ENCODE results near the gene CLEC3B. TPM values are rescaled to one million over a fixed set of nuclear protein-coding genes. Genes with fewer than 3 reads are reported as not detected.

The CLEC3B gene
- total RNA-seq, 2 experiments from 2014 or later = 0.34 to 0.36 TPM

DNA sequence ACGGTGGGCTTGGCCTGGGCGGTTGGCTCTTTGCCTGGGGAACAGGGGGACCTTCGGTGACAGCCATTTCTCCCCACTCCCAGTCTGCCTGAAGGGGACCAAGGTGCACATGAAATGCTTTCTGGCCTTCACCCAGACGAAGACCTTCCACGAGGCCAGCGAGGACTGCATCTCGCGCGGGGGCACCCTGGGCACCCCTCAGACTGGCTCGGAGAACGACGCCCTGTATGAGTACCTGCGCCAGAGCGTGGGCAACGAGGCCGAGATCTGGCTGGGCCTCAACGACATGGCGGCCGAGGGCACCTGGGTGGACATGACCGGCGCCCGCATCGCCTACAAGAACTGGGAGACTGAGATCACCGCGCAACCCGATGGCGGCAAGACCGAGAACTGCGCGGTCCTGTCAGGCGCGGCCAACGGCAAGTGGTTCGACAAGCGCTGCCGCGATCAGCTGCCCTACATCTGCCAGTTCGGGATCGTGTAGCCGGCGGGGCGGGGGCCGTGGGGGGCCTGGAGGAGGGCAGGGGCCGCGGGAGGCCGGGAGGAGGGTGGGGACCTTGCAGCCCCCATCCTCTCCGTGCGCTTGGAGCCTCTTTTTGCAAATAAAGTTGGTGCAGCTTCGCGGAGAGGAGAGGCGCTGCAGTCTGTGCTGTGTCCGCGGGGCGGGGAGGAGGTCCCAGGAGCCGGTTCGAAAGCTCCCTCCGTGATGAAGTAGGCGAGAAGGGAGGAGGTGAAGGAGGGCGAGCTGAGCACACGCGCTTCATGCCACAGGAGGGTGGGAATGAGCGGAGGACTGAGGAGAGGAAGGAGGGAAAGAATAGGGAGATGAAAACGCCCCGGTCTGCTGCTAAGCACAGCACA is 9.6 kb downstream of the CLEC3B start:
- peaks cover 3 to 8% of the 10 kb centered on the region in 2 experiments for H3K27me3 ChIP-seq (ENCODE audit: control insufficient read depth in 1 of 2, insufficient read depth in 2 of 2, low read length in 2 of 2)
- peaks cover 39% of the 10 kb centered on the region for H3K4me1 Mint-ChIP-seq (ENCODE audit: low read depth)
- H3K4me3 ChIP-seq (ENCODE audit: low read length) = peak overlapping the region; percentile 38
- no peaks in the 10 kb centered on the region for H3K36me3 ChIP-seq (ENCODE audit: insufficient read depth, low read length)
- H3K4me3 Mint-ChIP-seq = peak overlapping the region; percentile 82
- TF ChIP-seq, protein P1, sequence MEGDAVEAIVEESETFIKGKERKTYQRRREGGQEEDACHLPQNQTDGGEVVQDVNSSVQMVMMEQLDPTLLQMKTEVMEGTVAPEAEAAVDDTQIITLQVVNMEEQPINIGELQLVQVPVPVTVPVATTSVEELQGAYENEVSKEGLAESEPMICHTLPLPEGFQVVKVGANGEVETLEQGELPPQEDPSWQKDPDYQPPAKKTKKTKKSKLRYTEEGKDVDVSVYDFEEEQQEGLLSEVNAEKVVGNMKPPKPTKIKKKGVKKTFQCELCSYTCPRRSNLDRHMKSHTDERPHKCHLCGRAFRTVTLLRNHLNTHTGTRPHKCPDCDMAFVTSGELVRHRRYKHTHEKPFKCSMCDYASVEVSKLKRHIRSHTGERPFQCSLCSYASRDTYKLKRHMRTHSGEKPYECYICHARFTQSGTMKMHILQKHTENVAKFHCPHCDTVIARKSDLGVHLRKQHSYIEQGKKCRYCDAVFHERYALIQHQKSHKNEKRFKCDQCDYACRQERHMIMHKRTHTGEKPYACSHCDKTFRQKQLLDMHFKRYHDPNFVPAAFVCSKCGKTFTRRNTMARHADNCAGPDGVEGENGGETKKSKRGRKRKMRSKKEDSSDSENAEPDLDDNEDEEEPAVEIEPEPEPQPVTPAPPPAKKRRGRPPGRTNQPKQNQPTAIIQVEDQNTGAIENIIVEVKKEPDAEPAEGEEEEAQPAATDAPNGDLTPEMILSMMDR (IDR thresholded peaks at IDR 0.05) = no peak
- DNase-seq = peak in 10 of 14 experiments; percentile 11 to 54 (median 20)
- H3K27ac Mint-ChIP-seq = no peak overlapping the region
- ATAC-seq (ENCODE audit: poor library complexity) = no peak
- H3K4me1 ChIP-seq (ENCODE audit: insufficient read depth, low read length) = peaks cover 34% of the 10 kb centered on the region
- no peaks in the 10 kb centered on the region for H3K9me3 ChIP-seq (ENCODE audit: control insufficient read depth in 1 of 2, insufficient read depth in 1 of 2, low read length in 2 of 2)
- peaks cover 62% of the 10 kb centered on the region for H3K27me3 Mint-ChIP-seq
- CTCF ChIA-PET = interaction anchor here (1.0 to 2.2 kb wide), 2 partner anchors 10 to 175 kb away, joined by 3 to 12 read pairs; no protein-coding TSS in a partner anchor
- POLR2A ChIA-PET = interaction anchor here (0.6 to 1.3 kb wide), 3 partner anchors 15 to 61 kb away, joined by 3 to 5 read pairs (median 3); no protein-coding TSS in a partner anchor
- H3K36me3 Mint-ChIP-seq (ENCODE audit: low read depth) = no peaks in the 10 kb centered on the region
- H3K27ac ChIP-seq (ENCODE audit: low read depth in 1 of 2, low read length in 2 of 2) = no peak overlapping the region
- no peaks in the 10 kb centered on the region for H3K9me3 Mint-ChIP-seq
- intact Hi-C loops (cut with DNase I, micrococcal nuclease) = loop anchor here (2.0 to 10.0 kb wide), 6 partner anchors 131 to 1039 kb away; partner anchors contain the start of gene LIMD1 (in 1 of the 2)

DNA sequence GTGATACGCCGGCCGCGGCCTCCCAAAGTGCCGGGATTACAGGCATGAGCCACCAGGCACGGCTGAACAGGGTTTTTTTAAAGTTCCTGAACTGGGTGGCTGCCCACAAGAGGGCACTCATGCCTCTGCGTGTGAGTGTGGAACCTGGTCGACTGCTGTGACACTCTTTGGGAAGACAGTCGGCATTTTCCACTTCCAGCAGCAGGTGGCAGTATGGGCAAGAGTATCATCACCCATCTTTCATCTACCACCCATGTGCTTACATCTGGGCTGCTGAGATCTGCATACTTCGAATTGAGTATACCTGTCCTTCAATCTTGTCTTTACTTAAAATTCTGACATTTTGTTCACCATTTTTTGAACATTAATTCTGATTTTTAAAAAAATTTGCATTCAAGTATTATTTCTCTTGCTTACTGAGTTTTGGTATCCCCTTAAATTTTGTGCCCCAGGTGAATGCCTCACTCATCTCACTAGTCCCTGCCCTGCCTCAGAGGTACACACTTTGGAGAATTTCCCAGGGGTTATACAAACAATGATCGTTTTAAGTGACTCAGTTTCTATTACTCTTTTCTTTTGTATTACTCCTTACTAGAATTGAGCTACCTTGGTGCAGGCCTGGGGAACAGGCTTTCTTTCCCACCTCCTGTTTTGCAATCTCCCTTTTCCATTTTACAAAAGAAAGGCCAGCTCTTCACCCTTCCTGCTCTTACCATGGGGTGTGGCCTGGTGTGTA is 11.8 kb downstream of the CLEC3B start:
- H3K4me3 Mint-ChIP-seq = peak overlapping the region; percentile 62
- DNase-seq (peak; percentile 86 to 96 (median 90)), ATAC-seq (ENCODE audit: poor library complexity) (peak; percentile 94)
- Histone ChIP-seq H3K27ac (ENCODE audit: low read depth in 1 of 2, low read length in 2 of 2) (no peak overlapping the region), H3K36me3 (ENCODE audit: insufficient read depth, low read length) (no peaks in the 10 kb centered on the region), H3K4me3 (ENCODE audit: low read length) (no peak overlapping the region), H3K27me3 (ENCODE audit: control insufficient read depth in 1 of 2, insufficient read depth in 2 of 2, low read length in 2 of 2) (peaks cover 3 to 8% of the 10 kb centered on the region in 2 experiments), H3K4me1 (ENCODE audit: insufficient read depth, low read length) (peaks cover 51% of the 10 kb centered on the region), H3K9me3 (ENCODE audit: control insufficient read depth in 1 of 2, insufficient read depth in 1 of 2, low read length in 2 of 2) (no peaks in the 10 kb centered on the region)
- H3K9me3 Mint-ChIP-seq = no peaks in the 10 kb centered on the region
- POLR2A ChIA-PET = interaction anchor here (0.7 to 1.1 kb wide), 2 partner anchors 61 to 172 kb away, joined by 3 to 4 read pairs; partner anchors contain the start of genes EXOSC7 and ZDHHC3
- H3K27me3 Mint-ChIP-seq = peaks cover 49% of the 10 kb centered on the region
- intact Hi-C loops (cut with DNase I, micrococcal nuclease) = loop anchor here (1.0 to 10.0 kb wide), 8 partner anchors 129 to 1037 kb away; partner anchors contain the start of gene LIMD1 (in 1 of the 2)
- TF ChIP-seq, protein P1 (IDR thresholded peaks at IDR 0.05) = peak; percentile 91
- H3K4me1 Mint-ChIP-seq (ENCODE audit: low read depth) = peaks cover 56% of the 10 kb centered on the region
- H3K27ac Mint-ChIP-seq = no peak overlapping the region
- CTCF ChIA-PET = interaction anchor here (0.7 to 2.2 kb wide), 6 partner anchors 67 to 1220 kb away, joined by 3 to 12 read pairs (median 4); no protein-coding TSS in a partner anchor
- H3K36me3 Mint-ChIP-seq (ENCODE audit: low read depth) = no peaks in the 10 kb centered on the region

DNA sequence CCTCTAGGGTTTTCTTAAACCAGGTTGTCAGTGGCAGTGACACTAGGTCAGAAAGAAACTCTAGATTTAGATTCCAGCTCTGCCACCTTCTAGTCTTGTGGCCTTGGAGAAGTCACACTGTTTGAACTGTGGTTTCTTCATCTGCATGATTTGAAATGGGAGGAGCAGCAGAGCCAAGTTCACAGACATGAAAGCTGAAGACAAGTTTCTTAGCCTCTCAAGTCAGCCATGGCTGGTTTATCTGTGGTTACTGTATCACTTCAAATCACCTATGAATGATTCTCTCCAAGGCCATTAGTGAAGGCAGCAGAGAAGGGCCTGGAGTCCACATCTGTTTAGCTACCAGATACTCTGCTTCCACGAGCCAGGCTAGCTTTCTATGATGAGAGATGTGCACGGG is 15.6 kb downstream of the CLEC3B start:
- TF ChIP-seq, protein P1 (IDR thresholded peaks at IDR 0.05) = no peak
- Histone ChIP-seq H3K4me3 (ENCODE audit: low read length) (no peak overlapping the region), H3K36me3 (ENCODE audit: insufficient read depth, low read length) (no peaks in the 10 kb centered on the region), H3K27ac (ENCODE audit: low read depth in 1 of 2, low read length in 2 of 2) (no peak overlapping the region), H3K4me1 (ENCODE audit: insufficient read depth, low read length) (peaks cover 25% of the 10 kb centered on the region), H3K9me3 (ENCODE audit: control insufficient read depth in 1 of 2, insufficient read depth in 1 of 2, low read length in 2 of 2) (no peaks in the 10 kb centered on the region), H3K27me3 (ENCODE audit: control insufficient read depth in 1 of 2, insufficient read depth in 2 of 2, low read length in 2 of 2) (peaks cover under 1 to 6% of the 10 kb centered on the region in 2 experiments)
- ChIA-PET CTCF (interaction anchor here (1.4 to 3.5 kb wide), 6 partner anchors 163 to 615 kb away, joined by 3 to 56 read pairs (median 8); partner anchors contain the start of gene TMEM158), POLR2A (interaction anchor here (1.0 to 1.3 kb wide), 3 partner anchors 64 to 169 kb away, joined by 3 to 10 read pairs (median 3); partner anchors contain the start of gene CDCP1)
- no peaks in the 10 kb centered on the region for H3K9me3 Mint-ChIP-seq
- H3K27ac Mint-ChIP-seq = no peak overlapping the region
- no peaks in the 10 kb centered on the region for H3K36me3 Mint-ChIP-seq (ENCODE audit: low read depth)
- H3K27me3 Mint-ChIP-seq = peaks cover 12% of the 10 kb centered on the region
- intact Hi-C loops (cut with DNase I, micrococcal nuclease) = loop anchor here (1.0 to 10.0 kb wide), 3 partner anchors 76 to 883 kb away; no protein-coding TSS in a partner anchor
- ATAC-seq (ENCODE audit: poor library complexity) (no peak), DNase-seq (peak in 2 of 14 experiments; percentile 20 to 25)
- H3K4me3 Mint-ChIP-seq = no peak overlapping the region
- peaks cover 26% of the 10 kb centered on the region for H3K4me1 Mint-ChIP-seq (ENCODE audit: low read depth)
